Measurements from ENCODE around the gene CCBE1.
A peak's percentile ranks its signal among the peaks of the same experiment; 100 is the strongest.

CCBE1 gene

GRCh38 chr18:59619816-59620215, 77.4 kb downstream of the CCBE1 start:
- no peak for DNase-seq (ENCODE audit: low read depth)

GRCh38 chr18:59617468-59617932, 79.7 kb downstream of the CCBE1 start:
- peak; percentile 29 for DNase-seq (ENCODE audit: low read depth)

GRCh38 chr18:59616501-59616900, 80.7 kb downstream of the CCBE1 start:
- DNase-seq (ENCODE audit: low read depth): no peak

GRCh38 chr18:59613903-59614302, 83.3 kb downstream of the CCBE1 start:
- DNase-seq (ENCODE audit: low read depth): no peak

GRCh38 chr18:59612381-59612780, 84.8 kb downstream of the CCBE1 start:
- DNase-seq (ENCODE audit: low read depth): peak; percentile 80

GRCh38 chr18:59610546-59611140, 86.6 kb downstream of the CCBE1 start:
- DNase-seq (ENCODE audit: low read depth): no peak

GRCh38 chr18:59609654-59610053, 87.6 kb downstream of the CCBE1 start:
- DNase-seq (ENCODE audit: low read depth): no peak

- DNase-seq (ENCODE audit: low read depth): no peak
Observed at GRCh38 chr18:59607471-59607870, 89.8 kb downstream of the CCBE1 start.

- no peak for DNase-seq (ENCODE audit: low read depth)
Observed at GRCh38 chr18:59607078-59607379, 90.2 kb downstream of the CCBE1 start.

GRCh38 chr18:59606193-59607077, 90.8 kb downstream of the CCBE1 start:
- peak; percentile 94 for DNase-seq (ENCODE audit: low read depth)

- no peak for DNase-seq (ENCODE audit: low read depth)
Observed at GRCh38 chr18:59605633-59606192, 91.5 kb downstream of the CCBE1 start.

- DNase-seq (ENCODE audit: low read depth): no peak
Observed at GRCh38 chr18:59604877-59605276, 92.3 kb downstream of the CCBE1 start.

GRCh38 chr18:59597049-59597448, 100.2 kb downstream of the CCBE1 start:
- DNase-seq (ENCODE audit: low read depth): no peak

- peak; percentile 93 for DNase-seq (ENCODE audit: low read depth)
Observed at GRCh38 chr18:59593291-59593717, 103.9 kb downstream of the CCBE1 start.

GRCh38 chr18:59592624-59593023, 104.6 kb downstream of the CCBE1 start:
- DNase-seq (ENCODE audit: low read depth): no peak

GRCh38 chr18:59582395-59582794, 114.8 kb downstream of the CCBE1 start:
- no peak for DNase-seq (ENCODE audit: low read depth)

GRCh38 chr18:59579509-59579908, 117.7 kb downstream of the CCBE1 start:
- no peak for DNase-seq (ENCODE audit: low read depth)

GRCh38 chr18:59577386-59577655, 119.9 kb downstream of the CCBE1 start:
- DNase-seq (ENCODE audit: low read depth): no peak

GRCh38 chr18:59576541-59577385, 120.5 kb downstream of the CCBE1 start:
- no peak for DNase-seq (ENCODE audit: low read depth)

GRCh38 chr18:59575995-59576394, 121.2 kb downstream of the CCBE1 start:
- no peak for DNase-seq (ENCODE audit: low read depth)

- DNase-seq (ENCODE audit: low read depth): no peak
Observed at GRCh38 chr18:59573962-59574361, 123.3 kb downstream of the CCBE1 start.

- no peak for DNase-seq (ENCODE audit: low read depth)
Observed at GRCh38 chr18:59571902-59572301, 125.3 kb downstream of the CCBE1 start.

GRCh38 chr18:59570796-59571195, 126.4 kb downstream of the CCBE1 start:
- DNase-seq (ENCODE audit: low read depth): no peak

All from EH (cell line).